Fibroblast of lung (primary cell): ENCODE measurements around the gene MYO10. TPM values are rescaled to one million over a fixed set of nuclear protein-coding genes. Genes with fewer than 3 reads are reported as not detected.
A peak's percentile ranks its signal among the peaks of the same experiment; 100 is the strongest.

Source experiments
- DNase-seq, 2 donors: peaks; one replicate each; pipeline versions ENCODE4 v3.0.0 to v3.0.0-alpha.2; 2010; ENCODE audit warnings: low read depth in 2 of 2
- H2AFZ ChIP-seq: 2 replicates; pipeline ENCODE4 v1.5.1; 2012; ENCODE audit warnings: low read length, control low read depth, inconsistent platforms
- H3K27ac ChIP-seq: 2 replicates; pipeline ENCODE4 v1.5.1; 2011; ENCODE audit warnings: low read length, control low read depth; ENCODE audit not compliant: insufficient read depth
- H3K27me3 ChIP-seq: 2 replicates; pipeline ENCODE4 v1.5.1; 2011; ENCODE audit warnings: mild to moderate bottlenecking, low read length; ENCODE audit not compliant: control insufficient read depth, insufficient read depth
- H3K36me3 ChIP-seq: 2 replicates; pipeline ENCODE4 v1.5.1; 2011; ENCODE audit warnings: low read length; ENCODE audit not compliant: control insufficient read depth, insufficient read depth
- H3K4me1 ChIP-seq: 2 replicates; pipeline ENCODE4 v1.5.1; 2011; ENCODE audit warnings: low read length; ENCODE audit not compliant: control insufficient read depth, insufficient read depth; ENCODE audit errors: extremely low read depth
- H3K4me2 ChIP-seq: 2 replicates; pipeline ENCODE4 v1.5.1; 2011; ENCODE audit warnings: low read length, control low read depth; ENCODE audit not compliant: insufficient read depth; ENCODE audit errors: extremely low read depth
- H3K4me3 ChIP-seq, 4 experiments: fragments of 200-600 bp in 1 of 4; sonication (generic) in 1 of 4; replicated peaks in 1 of 4; 2 replicates each; pipeline ENCODE4 v1.5.1; 2011 to 2016; ENCODE audit warnings: low read length in 4 of 4, low read depth in 3 of 4, mild to moderate bottlenecking in 3 of 4, control low read depth in 2 of 4, inconsistent platforms in 1 of 4, mixed read lengths in 1 of 4; ENCODE audit not compliant: insufficient read depth in 1 of 4; ENCODE audit errors: control extremely low read depth in 1 of 4
- H3K79me2 ChIP-seq: 2 replicates; pipeline ENCODE4 v1.5.1; 2012; ENCODE audit warnings: mild to moderate bottlenecking, low read length, inconsistent platforms; ENCODE audit not compliant: control insufficient read depth, insufficient read depth
- H3K9ac ChIP-seq: 2 replicates; pipeline ENCODE4 v1.5.1; 2011; ENCODE audit warnings: mild to moderate bottlenecking, low read length, control low read depth; ENCODE audit not compliant: insufficient read depth
- H3K9me3 ChIP-seq: 2 replicates; pipeline ENCODE4 v1.5.1; 2012; ENCODE audit warnings: low read depth, low read length; ENCODE audit not compliant: control insufficient read depth, insufficient read depth
- H4K20me1 ChIP-seq: 2 replicates; pipeline ENCODE4 v1.5.1; 2011; ENCODE audit warnings: low read length; ENCODE audit not compliant: control insufficient read depth, insufficient read depth; ENCODE audit errors: extremely low read depth
- EZH2 ChIP-seq: IDR thresholded peaks from 2 replicates; pipeline ENCODE4 v1.5.1; 2012; ENCODE audit warnings: low read length, control low read depth, mild to moderate bottlenecking; ENCODE audit errors: missing control alignments
- polyA plus RNA-seq, 2 donors: library from polyadenylated mRNA; depleted of rRNA in 1 of 2; stranded (reverse) in 1 of 2; unstranded in 1 of 2; fragments of >200 nt; gene quantifications; 2 replicates each; pipeline ENCODE4 v1.2.1, GENCODE V29; 2011 to 2012; ENCODE audit warnings: missing spikeins in 1 of 2
- total RNA-seq: library from RNA; depleted of rRNA; stranded (reverse); fragments of >200 nt; gene quantifications from 2 replicates; pipeline ENCODE4 v1.2.1, GENCODE V29; 2014
- TF ChIP-seq, protein P1 (sequence below), 2 donors: IDR thresholded peaks in 1 of 2; conservative IDR thresholded peaks in 1 of 2; 1 replicate in 1 of 2; 2 replicates in 1 of 2; pipeline ENCODE4 v1.5.1; 2011 to 2012; ENCODE audit warnings: low read length in 2 of 2, control low read depth in 1 of 2, inconsistent platforms in 1 of 2, low read depth in 1 of 2, mild to moderate bottlenecking in 1 of 2

Gene MYO10
- total and polyA plus RNA-seq, 2 donors (not counting 1 experiment from before 2014, with no cell fraction given), result 16.6 to 82.2 TPM

DNA sequence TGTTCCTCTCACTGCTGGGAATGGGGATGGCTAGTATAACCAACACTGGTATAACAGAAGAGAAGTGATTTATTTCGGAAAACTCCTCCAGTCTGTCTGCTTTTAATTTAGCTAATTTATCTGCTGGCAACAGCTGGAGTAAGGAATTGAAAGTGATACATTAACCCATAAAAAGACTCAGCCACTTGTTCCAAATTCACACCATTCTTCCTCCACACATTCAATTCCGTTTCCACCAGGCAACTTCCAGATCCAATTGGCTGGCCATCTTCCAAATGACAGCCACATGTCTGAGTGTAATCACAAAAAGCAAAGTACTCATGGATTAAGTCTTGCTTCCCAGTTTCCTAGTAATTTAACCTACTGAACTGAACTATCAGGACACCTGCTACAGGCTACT, 242.2 kb downstream of the MYO10 start:
- Histone ChIP-seq H3K27ac (no peak overlapping the region), H3K27me3 (no peaks in the 10 kb centered on the region), H3K4me2 (no peak overlapping the region), H3K9me3 (no peaks in the 10 kb centered on the region), H4K20me1 (no peaks in the 10 kb centered on the region), H3K36me3 (peaks cover 6% of the 10 kb centered on the region), H3K4me3 (no peak overlapping the region), H3K9ac (no peak overlapping the region), H3K79me2 (peaks cover 4% of the 10 kb centered on the region), H2AFZ (no peak overlapping the region), H3K4me1 (no peaks in the 10 kb centered on the region)
- no peak for DNase-seq
- no peak for TF ChIP-seq EZH2
- TF ChIP-seq, protein P1, sequence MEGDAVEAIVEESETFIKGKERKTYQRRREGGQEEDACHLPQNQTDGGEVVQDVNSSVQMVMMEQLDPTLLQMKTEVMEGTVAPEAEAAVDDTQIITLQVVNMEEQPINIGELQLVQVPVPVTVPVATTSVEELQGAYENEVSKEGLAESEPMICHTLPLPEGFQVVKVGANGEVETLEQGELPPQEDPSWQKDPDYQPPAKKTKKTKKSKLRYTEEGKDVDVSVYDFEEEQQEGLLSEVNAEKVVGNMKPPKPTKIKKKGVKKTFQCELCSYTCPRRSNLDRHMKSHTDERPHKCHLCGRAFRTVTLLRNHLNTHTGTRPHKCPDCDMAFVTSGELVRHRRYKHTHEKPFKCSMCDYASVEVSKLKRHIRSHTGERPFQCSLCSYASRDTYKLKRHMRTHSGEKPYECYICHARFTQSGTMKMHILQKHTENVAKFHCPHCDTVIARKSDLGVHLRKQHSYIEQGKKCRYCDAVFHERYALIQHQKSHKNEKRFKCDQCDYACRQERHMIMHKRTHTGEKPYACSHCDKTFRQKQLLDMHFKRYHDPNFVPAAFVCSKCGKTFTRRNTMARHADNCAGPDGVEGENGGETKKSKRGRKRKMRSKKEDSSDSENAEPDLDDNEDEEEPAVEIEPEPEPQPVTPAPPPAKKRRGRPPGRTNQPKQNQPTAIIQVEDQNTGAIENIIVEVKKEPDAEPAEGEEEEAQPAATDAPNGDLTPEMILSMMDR (conservative IDR thresholded peaks at IDR 0.05 in 1 of 2, IDR thresholded peaks at IDR 0.05 in 1 of 2; ENCODE audit: low read depth in 1 of 2, low read length in 2 of 2), result no peak

DNA sequence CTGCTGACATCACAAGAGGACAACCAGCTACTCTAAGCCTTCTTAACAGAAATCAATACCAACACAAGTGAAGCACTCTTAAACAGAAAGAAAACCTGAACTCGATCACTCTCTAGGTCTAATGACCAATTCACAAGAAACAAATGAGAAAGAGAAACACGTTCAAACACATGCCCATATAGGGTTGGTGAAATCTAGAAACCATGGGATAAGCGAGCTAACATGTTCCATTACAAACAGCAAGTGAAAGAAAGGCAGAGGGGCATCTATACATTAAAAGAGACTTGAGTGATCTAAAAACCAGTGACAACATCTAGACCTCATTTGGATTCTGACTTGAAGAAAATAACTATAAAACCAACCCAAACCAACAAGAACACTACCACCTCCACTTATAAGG, 244.4 kb downstream of the MYO10 start:
- H3K79me2 ChIP-seq, result no peaks in the 10 kb centered on the region
- no peaks in the 10 kb centered on the region for H3K27me3 ChIP-seq
- no peaks in the 10 kb centered on the region for H3K4me1 ChIP-seq
- peaks cover 6% of the 10 kb centered on the region for H3K36me3 ChIP-seq
- no peak for DNase-seq
- no peak for TF ChIP-seq EZH2
- TF ChIP-seq, protein P1 (conservative IDR thresholded peaks at IDR 0.05 in 1 of 2, IDR thresholded peaks at IDR 0.05 in 1 of 2; ENCODE audit: low read depth in 1 of 2, low read length in 2 of 2), result no peak
- no peak overlapping the region for H3K4me2 ChIP-seq
- H4K20me1 ChIP-seq, result no peaks in the 10 kb centered on the region
- H2AFZ ChIP-seq, result no peak overlapping the region
- no peak overlapping the region for H3K27ac ChIP-seq
- no peak overlapping the region for H3K4me3 ChIP-seq
- H3K9me3 ChIP-seq, result no peaks in the 10 kb centered on the region
- H3K9ac ChIP-seq, result no peak overlapping the region

DNA sequence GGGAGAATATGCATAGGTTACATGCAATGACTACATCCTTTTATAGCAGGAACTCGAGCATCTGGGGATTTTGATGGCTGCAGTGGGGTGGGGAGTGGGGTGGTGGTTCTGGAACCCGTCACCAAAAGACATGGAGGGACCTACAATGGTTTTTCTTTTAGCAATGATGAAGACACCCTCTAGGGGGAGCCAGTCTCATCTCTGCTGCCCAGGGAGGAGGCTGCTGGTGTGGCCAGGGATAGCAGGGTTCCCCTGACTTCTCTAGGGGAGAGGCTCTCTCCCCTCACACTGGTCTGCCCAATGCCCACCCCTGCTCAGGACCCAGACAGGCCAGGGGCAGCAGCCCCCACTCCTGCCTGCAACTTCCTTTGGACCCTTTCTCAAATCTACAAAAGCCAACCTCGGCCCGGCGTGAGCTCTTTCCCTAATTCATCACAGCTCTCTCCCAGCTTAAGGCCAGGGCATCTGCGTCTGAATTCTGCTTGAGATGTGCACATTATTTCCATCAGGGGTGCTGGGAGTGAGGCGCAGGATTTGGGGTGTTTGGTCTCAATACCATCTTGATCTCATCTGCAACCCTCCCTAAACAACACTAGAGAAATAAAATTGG, 245.7 kb downstream of the MYO10 start:
- H3K27ac ChIP-seq, result no peak overlapping the region
- peak; percentile 29 to 64 for DNase-seq
- no peak overlapping the region for H3K4me2 ChIP-seq
- no peak overlapping the region for H2AFZ ChIP-seq
- H3K79me2 ChIP-seq, result no peaks in the 10 kb centered on the region
- H4K20me1 ChIP-seq, result no peaks in the 10 kb centered on the region
- TF ChIP-seq, protein P1 (conservative IDR thresholded peaks at IDR 0.05 in 1 of 2, IDR thresholded peaks at IDR 0.05 in 1 of 2; ENCODE audit: low read depth in 1 of 2, low read length in 2 of 2), result peak; percentile 69 to 88
- TF ChIP-seq EZH2, result no peak
- H3K4me1 ChIP-seq, result no peaks in the 10 kb centered on the region
- no peak overlapping the region for H3K9ac ChIP-seq
- H3K36me3 ChIP-seq, result peaks cover 6% of the 10 kb centered on the region
- H3K27me3 ChIP-seq, result no peaks in the 10 kb centered on the region
- no peak overlapping the region for H3K4me3 ChIP-seq
- H3K9me3 ChIP-seq, result no peaks in the 10 kb centered on the region
